CD4-positive, alpha-beta T cell treated with Interferon gamma for 1 hour (primary cell): ENCODE data around the gene BLTP3A.
A peak's percentile ranks its signal among the peaks of the same experiment; 100 is the strongest.
"Not testable (repeated sequence)": the region's sequence is repeated elsewhere in the genome, so short reads cannot be mapped to it uniquely, and the experiment has no call there.

ENCODE experiments used
- DNase-seq: peaks from one replicate; pipeline ENCODE4 v3.0.0-alpha.2; 2020

The BLTP3A gene

GRCh38 chr6:34791701-34792604, at the start of gene BLTP3A:
Gene BLTP3A, plus strand, starts transcription at chr6:34792083. Its CDS starts 168 bp downstream, at chr6:34792251.
- DNase-seq: peak; percentile 70

DNA sequence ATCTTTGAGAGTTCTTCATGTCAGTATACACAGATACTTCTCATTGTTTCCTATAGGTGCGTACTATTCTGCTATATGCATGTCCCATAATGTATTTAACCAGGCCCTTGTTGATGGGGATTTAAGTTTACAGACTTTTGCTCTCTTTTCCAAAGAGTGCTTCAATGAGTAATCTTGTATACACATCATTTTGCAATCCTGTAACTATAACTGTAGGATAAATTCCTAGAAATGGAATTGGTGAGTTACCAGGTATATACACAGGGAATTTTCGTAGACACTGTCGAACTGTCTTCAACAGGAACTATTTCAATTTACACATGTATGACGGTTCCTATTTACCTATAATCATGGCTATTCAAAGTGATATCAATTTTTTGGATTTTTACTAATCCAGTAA, 49.8 kb upstream of the BLTP3A start:
- DNase-seq: no peak

GRCh38 chr6:34743625-34744293, 48.1 kb upstream of the BLTP3A start:
- no peak for DNase-seq

GRCh38 chr6:34744294-34744647, 47.6 kb upstream of the BLTP3A start:
- DNase-seq: not testable (repeated sequence)

DNA sequence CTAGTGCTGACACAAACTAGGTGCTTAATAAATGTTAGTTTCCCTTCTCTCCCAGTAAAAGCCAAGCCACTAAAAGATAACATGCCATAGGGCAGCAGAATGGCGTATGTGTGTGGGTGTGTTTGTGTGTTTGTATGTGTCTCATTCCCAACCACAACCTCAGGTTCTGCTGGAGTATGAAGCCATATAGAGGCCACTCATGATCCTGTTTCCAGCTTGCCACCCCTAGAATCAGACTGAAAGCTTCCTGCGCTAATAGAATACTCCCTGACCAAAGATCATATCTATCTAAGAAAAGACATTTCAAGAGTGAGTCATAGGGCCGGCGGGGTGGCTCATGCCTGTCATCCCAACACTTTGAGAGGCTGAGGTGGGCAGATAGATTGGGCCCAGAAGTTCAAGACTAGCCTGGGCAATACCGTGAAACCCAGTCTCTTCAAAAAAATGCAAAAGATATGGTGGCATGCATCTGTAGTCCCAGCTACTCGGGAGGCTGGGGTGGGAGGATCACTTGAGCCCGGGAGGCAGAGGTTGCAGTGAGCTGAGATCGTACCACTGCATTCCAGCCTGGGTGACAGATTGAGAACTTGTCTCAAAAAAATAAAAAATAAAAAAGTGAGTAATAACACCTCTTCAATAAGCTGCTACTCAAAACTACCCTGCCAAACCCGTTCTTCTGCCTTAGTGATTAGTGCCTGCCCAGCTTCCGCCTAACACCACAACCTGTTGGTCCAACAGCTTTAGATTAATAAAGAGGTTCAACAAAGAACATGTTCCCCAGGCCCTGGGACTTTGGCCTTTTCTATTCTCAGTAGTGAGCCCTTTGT, 46.4 kb upstream of the BLTP3A start:
- DNase-seq: no peak

- no peak for DNase-seq
These were observed 45.6 kb upstream of the BLTP3A start for GRCh38 chr6:34746104-34746846.

GRCh38 chr6:34748757-34749156, 43.1 kb upstream of the BLTP3A start:
- no peak for DNase-seq

DNA sequence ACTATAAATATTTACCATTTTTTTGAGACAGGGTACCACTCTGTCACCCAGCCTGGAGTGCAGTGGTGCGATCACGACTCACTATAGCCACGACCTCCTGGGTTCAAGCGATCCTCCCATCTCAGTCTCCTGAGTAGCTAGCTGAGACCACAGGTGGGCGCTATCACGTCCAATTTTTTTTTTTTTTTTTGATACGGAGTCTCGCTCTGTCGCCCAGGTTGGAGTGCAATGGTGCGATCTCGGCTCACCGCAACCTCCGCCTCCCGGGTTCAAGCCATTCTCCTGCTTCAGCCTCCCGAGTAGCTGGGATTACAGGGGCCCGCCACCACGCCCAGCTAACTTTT, 35.4 kb upstream of the BLTP3A start:
- peak; percentile 43 for DNase-seq

DNA sequence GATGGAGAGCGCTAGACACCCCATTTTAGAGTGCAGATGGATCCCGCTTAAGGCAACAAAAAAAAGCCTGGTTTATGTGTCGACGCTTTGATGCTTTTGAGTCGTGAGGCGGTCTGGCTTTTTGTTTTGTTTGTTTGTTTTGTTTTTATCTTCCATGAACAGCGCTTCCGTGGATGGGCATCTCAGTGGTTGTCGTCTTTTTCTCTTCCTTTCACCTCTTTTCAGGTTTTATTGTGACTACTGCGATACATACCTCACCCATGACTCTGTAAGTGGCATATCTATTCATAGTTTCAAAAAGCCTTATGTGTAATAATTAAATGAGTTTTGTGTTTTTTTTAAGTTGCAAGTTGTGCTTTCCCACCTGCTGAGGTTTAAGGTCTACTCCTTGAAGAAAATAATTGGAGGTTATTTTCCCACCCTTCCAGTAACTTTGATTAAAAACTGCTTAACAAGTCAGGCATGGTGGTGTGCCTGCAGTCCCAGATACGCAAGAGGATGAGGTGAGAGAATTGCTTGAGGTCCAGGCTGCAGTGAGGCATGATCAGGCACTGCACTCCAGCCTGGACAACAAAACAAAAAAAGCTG, 34.1 kb upstream of the BLTP3A start:
- DNase-seq: no peak

DNA sequence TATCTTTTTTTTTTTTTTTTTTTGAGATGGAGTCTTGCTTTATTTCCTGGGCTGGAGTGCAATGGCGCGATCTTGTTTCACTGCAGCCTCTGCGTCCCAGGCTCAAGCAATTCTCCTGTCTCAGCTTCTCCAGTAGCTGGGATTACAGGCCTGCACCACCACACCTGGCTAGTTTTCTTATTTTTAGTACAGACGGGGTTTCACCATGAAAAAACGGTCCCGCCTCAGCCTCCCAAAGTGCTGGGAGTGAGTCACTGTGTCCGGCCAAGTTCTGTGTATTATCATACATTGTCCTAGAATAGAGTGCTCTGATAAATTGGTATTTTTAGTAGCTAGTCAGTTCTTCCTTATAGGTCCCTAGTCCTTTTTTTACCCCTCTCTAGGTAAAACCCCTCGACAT, 31.8 kb upstream of the BLTP3A start:
- no peak for DNase-seq

DNA sequence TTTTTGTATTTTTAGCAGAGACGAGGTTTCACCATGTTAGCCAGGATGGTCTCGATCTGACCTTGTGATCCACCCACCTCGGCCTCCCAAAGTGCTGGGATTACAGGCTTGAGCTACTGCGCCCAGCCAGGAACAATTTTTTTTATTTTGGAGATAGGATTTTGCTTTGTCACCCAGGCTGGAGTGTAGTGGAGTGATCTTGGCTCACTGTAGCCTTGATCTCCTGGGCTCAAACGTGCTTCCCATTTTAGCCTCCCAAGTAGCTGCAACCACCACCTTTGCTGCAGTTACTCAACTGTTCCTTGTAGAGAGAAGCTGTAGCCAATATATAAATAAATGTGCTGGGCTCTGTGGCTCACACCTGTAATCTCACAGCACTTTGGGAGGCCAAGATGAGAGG, 30.2 kb upstream of the BLTP3A start:
- DNase-seq: not testable (repeated sequence)

DNA sequence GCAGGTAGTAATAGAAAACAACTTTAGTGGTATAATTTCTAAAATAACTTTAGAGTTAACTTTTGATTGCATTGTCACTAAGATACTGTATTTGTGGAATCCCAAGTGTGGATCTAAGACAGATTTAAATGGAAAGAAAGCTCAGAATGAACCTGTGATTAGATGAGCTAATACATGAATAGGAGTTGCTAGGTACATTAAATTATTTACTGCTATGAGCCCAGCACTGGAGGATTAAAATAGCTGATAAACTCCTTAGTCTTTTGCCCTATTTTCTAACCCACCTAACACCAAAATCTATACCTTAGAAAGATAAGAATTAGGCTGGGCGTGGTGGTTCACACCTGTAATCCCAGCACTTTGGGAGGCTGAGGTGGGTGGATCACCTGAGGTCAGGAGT, 23.7 kb upstream of the BLTP3A start:
- DNase-seq: no peak

DNA sequence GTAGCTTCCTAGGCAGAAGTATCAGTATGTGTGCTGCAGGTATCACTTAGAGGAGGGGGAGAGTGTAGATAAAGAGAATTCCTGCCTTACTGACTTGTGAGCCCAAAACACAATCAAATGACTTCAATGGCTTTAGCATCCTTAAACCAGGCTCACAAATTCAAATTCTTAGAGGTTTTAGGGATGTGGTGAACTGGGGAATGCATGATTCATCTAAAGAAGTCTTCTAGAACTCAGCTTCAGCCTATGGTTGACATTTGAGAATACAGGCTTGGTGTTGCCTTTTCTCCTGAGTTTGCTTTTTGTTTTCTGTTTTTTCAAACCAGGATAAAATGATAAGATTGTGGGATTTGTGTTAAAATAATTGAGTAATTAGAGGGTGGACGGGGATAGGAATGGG, 20.2 kb upstream of the BLTP3A start:
- DNase-seq: no peak

DNA sequence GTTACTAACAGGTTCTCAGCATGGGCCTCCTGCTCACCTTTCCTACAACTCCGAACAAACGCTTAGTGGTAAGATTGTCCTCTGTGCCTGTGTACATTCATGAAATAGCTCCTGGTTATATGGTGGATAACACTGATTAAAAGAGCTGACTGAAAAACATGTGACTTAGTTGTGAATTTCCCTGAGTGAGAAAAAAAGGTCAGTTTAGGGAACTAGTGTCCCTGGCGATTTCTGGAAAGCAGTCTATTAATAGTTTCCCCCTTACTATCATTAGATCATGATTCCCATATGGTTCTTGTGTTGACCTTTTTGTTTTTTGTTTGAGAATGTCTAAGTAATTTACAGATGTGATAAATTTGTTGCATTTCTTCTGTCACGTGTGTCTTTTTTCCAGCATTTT, 18.9 kb upstream of the BLTP3A start:
- DNase-seq: no peak

DNA sequence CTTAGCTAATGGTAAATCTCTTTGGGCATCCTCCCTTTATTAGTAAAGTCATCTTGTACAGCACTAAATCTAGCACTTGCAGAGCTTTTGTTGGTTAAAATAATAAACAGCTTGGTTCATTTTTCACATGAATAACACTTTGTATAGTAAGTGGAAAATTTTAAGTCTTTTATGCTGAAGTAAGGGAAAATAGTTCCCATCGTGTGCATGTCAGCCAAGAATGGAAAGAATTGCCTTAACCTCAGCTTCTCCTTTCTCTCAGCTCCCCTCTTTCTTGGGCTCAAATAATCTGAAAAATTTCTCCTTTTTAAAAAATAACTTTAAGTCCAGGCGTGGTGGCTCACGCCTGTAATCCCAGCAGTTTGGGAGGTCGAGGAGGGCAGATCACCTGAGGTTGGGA, 18.0 kb upstream of the BLTP3A start:
- DNase-seq: no peak

DNA sequence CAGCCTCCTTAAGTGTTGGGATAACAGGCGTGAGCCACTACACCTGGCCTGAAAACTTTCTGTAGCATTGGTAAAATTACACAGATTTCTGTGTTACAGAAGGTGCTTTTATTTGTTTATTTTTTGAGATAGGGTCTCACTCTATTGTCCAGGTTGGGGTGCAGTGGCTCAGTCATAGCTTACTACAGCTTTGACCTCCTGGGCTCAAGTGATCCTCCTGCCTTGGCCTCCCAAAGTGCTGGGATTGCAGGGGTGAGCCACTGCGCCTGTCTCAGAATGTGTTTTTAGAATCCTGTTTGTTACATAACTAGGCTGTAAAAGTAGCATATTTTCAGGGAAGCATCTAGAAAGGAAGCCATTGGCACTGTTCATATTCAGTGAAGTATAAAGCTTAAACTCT, 16.9 kb upstream of the BLTP3A start:
- no peak for DNase-seq

GRCh38 chr6:34785375-34785774, 6.5 kb upstream of the BLTP3A start:
- not testable (repeated sequence) for DNase-seq

GRCh38 chr6:34787152-34787551, 4.7 kb upstream of the BLTP3A start:
- not testable (repeated sequence) for DNase-seq

DNA sequence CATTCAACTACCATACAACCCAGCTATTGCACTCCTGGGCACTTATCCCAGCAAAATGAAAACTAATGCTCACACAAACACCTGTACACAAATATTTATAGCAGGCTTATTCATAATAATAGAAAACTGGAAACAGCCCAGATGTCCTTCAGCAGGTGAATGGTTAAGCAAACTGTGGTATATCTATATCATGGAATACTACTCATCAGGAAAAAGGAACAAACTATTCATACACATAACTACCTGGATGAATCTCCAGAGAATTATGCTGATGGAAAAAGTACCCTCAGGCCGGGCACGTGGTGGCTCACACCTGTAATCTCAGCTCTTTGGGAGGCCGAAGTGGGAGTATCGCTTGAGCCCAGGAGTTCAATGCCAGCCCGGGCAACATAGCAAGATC, 3.8 kb upstream of the BLTP3A start:
- DNase-seq: no peak

DNA sequence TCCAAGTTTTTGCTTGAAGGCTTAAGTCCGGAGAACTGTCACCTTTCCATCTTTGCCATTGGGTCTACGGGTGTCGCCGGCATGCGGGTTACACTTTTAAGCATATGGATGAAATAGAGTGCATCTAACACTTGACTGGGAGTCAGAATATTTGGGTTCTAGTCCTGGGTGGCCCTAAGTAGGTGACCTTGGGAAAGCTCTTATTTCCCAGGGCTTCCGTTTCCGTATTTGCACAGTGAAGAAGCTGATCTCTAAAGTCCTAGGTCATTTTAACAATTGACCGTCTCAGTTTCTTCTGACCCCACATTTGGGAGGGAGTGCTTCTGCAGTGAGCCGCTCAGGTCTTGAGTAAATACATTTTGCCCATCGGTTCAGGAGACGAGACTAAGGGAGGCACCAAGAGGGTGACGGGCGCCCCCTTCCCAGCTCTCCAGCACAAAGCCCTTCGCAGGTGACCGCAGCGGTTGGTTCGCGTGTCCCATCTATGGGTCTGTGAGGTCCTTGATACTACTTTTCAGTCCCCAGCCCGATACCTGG, 651 bp upstream of the BLTP3A start:
- DNase-seq: peak; percentile 14

DNA sequence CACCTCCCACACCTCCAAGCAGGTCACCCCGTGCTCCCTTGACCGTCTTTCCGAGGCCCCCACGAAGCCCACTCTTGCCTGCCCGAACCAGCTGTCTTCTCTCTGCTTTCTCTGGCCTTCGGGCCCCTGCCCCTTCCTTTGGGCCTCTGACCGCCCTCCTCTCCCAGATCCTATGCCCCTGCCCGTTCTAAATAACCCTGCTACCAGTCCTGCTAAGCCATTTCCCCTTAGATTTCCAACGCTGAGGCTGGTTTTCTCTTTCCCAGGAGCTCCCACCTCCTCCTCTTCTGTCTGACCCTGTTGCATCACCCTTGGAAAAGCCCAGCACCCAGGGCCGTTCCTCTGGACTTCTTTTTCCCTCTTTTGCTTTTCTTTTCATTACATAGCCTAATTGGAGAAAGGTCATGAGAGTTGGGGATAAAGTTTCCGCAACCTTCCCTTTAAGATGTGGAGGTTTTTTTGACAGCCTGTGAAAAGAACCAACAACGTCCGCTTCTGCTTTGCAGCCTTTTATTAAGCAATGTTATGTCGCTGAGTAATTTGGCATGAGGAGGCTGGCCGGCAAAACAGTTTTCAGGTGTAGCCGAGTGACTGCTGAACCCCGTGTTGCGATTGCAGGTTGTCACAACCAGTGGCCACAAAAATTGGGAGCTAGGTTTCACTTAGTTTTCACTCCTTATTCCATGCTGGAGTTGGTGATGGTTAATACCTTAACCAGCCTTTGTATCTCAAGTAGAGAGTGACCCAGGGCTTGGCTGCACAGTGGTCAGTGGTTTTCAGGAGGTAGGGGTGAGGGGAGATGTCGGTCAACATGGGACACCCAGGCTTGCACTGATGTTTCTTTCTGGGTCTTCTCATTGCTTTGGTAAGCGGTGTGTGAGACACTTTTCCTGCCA, 970 bp downstream of the BLTP3A start:
- peak; percentile 19 for DNase-seq
